ENCODE results near the gene KCTD3.
A peak's percentile ranks its signal among the peaks of the same experiment; 100 is the strongest.

Gene KCTD3

DNA sequence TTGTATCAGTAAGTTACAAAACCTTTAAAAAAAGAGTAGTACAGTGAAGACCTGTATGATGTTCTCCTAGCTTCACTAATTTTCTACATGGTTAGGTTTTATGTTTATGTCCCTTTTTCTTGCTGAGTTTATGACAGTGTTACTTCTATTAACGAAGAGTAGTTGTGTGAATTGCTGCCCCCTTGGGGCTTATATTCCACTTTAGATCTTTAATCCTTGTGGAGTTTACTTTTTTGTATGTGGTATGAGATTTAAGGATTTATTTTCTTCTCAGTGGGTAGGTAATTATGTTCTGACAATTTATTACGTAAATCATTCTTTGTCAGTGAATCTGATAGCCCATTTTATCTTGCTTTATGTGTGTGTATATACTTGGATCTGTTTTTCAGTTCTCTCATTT lies 14.8 kb downstream of the KCTD3 start:
- no peak for TF ChIP-seq GATA1 (IDR thresholded peaks at IDR 0.05; ENCODE audit: low read depth, low read length)
- no peak for TF ChIP-seq POLR2A (IDR thresholded peaks at IDR 0.05; ENCODE audit: low read length)
- no peak for DNase-seq

DNA sequence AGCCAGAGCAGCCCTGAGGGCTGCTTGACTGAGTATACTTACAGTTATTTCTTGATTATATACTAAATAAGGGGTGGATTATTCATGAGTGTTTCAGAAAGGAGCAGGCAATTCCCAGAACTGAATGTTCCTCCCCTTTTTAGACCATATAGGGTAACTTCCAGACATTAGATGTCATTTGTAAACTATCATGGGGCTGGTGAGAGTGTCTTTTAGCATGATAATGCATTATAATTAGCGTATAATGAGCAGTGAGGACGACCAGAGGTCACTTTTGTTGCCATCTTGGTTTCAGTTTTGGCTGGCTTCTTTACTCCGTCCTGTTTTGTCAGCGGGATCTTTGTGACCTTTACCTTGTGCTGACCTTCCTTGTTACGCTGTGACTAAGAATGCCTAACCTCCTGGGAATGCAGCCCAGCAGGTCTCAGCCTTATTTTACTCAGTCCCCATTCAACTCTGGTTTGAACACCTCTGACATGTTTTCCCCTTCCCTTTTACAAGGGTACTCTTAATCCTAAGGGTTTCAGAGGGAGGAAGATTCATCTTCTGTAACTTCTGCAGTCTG lies 16.2 kb downstream of the KCTD3 start:
- TF ChIP-seq POLR2A (IDR thresholded peaks at IDR 0.05; ENCODE audit: low read length) (no peak), GATA1 (IDR thresholded peaks at IDR 0.05; ENCODE audit: low read depth, low read length) (no peak)

DNA sequence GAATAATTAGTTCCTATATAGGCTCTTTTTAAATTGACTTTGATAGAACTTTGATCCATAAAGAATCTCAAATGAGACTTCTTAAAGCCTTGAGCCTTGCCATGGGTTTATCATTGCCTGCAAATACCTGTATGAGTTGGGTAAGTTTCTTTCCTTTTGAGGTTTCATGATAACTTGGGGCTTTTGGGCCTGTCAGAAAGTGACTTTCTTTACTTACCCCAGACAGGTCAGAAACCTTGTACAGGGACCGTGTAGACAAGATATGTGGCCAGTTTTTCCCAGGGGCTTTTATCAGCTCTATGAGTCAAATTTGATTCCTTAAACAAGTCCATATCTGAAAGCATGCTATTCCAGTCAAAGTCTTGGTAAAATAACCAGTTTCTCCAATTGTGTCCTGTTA lies 17.3 kb downstream of the KCTD3 start:
- TF ChIP-seq GATA1 (IDR thresholded peaks at IDR 0.05; ENCODE audit: low read depth, low read length): no peak
- no peak for TF ChIP-seq POLR2A (IDR thresholded peaks at IDR 0.05; ENCODE audit: low read length)
- DNase-seq: no peak

More for the DNA sequence above, 16.2 kb downstream of the KCTD3 start:
- DNase-seq: no peak

DNA sequence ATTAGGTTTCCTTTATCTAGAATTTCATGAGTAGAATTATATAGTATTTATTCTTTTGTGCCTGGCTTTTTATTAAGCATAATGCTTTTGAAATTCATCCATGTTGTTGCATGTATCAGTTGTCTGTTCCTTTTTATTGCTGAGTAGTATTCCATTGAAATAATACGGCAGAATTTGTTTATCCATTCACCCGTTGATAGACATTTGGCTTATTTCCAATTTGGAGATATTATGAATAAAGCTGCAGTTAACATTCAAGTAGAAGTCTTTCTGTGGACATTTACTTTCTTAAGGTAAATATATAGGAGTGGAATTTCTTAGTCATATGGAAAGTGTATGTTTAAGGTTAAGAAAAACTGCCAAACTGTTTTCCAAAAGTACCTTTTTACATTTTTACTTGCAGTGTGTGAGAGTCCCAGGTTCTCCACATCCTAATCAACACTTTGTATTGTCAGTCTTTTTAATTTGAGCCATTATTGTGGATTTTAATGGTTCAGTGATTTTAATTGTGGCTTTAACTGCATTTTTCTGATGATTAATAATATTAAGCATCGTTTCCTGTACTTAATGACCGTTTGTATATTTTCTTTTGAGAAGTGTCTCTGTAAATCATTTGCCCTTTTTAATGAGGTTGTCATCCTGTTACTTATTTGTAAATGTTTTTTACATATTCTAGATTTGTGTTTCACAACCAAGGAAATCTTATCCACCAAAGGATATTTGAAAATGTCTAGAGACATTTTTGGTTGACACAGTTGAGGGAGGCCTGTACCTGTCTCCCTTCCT lies 22.7 kb downstream of the KCTD3 start:
- no peak for DNase-seq
- TF ChIP-seq POLR2A (IDR thresholded peaks at IDR 0.05; ENCODE audit: low read length) (no peak), GATA1 (IDR thresholded peaks at IDR 0.05; ENCODE audit: low read depth, low read length) (no peak)

DNA sequence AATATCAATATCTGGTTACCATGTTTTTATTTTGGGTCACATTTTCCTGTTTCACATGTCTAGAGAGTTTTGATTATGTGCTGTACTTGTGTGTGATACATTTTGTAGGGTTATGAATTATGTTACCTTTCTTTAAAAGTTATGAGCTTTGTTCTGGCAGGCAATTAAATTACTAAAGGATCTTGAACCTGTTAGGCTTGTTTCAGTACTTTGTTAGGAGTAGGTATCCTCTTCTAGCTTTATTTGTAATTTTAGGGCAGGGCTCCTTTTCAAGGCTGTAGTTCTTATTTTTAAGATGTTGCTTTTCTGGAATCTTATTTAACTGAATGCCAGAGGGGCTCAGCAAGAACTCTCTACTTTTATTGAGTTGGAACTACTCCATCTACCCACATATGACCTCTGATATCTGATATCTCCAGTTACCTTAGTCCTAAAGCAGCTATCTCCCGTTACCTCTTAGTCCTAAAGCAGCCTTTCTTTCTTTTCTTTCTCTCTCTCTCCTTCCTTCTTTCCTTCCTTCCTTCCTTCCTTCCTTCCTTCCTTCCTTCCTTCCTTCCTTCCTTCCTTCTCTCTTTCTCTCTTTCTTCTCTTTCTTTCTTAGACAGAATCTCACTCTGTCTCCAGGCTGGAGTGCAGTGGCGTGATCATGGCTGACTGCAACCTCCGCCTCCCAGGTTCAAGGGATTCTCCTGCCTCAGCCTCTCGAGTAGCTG lies 23.8 kb downstream of the KCTD3 start:
- no peak for DNase-seq
- TF ChIP-seq POLR2A (IDR thresholded peaks at IDR 0.05; ENCODE audit: low read length): no peak
- no peak for TF ChIP-seq GATA1 (IDR thresholded peaks at IDR 0.05; ENCODE audit: low read depth, low read length)

DNA sequence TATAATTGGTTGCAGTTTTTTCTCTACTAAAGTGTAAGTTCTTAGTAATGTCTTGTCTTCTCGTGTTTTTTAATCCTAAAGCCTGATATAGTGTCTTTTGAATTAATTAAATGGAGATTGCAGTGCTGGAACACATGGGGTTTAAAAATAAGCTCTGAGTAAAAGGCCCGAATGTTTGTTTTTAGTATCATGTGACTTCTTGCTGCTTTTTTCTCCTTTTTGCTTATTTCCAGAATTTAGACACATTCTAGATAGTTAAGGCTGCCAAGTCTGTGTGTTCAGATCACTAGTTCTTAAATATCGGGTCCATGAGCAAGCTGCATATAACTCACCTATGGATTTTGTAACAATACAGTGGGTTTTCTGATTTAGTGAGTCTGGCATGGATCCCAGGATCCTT lies 27.5 kb downstream of the KCTD3 start:
- TF ChIP-seq GATA1 (IDR thresholded peaks at IDR 0.05; ENCODE audit: low read depth, low read length): no peak
- TF ChIP-seq POLR2A (IDR thresholded peaks at IDR 0.05; ENCODE audit: low read length): no peak
- no peak for DNase-seq

DNA sequence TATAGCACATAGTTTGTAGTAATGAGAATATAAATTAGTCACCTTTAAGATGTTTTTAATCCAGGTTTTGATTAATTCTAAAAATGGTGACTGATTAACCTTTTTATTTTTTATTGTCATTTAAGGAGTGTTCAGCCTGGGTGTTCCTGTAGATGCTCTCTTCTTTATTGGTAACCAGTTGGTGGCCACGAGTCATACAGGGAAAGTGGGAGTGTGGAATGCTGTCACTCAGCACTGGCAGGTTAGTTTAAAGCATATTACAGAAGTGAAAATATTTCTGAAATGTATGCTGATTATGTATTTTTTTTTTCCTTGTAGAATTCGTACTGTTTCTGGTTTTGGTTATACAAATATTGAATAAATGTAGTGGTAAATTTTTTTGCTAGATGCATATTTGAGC lies 28.1 kb downstream of the KCTD3 start:
- DNase-seq: no peak
- TF ChIP-seq POLR2A (IDR thresholded peaks at IDR 0.05; ENCODE audit: low read length) (no peak), GATA1 (IDR thresholded peaks at IDR 0.05; ENCODE audit: low read depth, low read length) (no peak)

DNA sequence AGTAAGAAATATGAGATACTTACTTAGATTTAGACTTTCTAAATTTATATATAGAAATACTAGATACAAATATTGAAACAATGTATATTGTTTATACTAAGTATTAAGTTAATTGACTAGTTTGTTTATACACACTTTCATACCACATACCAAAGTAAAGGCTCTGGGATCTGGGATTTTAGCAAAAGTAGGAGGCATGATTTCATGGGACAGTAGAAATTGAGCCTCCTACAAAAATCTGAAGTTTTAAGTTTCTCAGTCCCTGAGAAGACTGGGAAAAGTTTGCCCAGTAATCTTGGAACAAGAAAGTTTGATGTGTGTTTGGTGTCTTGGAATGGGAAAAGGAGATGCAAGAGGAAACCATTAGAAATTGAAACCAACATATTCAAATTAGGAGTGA lies 30.9 kb downstream of the KCTD3 start:
- DNase-seq: no peak
- no peak for TF ChIP-seq GATA1 (IDR thresholded peaks at IDR 0.05; ENCODE audit: low read depth, low read length)
- TF ChIP-seq POLR2A (IDR thresholded peaks at IDR 0.05; ENCODE audit: low read length): no peak

DNA sequence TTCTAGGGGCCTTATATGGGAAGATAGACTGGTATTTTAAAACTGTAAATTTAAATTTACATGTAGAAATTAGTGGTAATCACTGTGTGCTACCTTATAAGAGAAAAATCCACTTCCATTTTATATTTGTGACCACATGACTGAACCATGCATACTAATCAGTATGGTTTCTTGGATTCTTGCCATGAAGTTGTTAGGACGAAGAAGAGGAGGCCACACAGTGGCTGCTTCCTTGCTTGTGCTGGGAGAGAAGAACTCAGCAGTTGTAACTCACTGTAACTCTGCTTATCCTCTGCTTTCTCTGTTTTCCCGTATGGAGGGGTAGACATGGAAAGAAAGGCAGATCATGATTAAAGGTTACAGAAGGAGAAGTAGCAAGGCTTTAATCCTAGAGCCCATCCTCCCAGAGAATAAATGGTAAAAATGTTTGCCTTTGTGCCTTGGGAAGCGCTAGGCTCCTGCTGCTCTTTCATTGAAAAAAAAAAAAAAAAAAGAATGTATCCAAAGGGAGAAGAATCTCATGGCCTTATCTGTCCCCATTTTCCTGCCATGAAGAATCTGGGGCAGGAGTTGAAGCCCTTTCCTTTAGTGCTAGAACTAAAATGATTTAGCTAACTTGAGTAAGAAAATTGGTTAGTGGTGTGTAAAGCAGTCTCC lies 32.4 kb downstream of the KCTD3 start:
- TF ChIP-seq POLR2A (IDR thresholded peaks at IDR 0.05; ENCODE audit: low read length) (no peak), GATA1 (IDR thresholded peaks at IDR 0.05; ENCODE audit: low read depth, low read length) (no peak)
- peak; percentile 24 to 28 for DNase-seq

DNA sequence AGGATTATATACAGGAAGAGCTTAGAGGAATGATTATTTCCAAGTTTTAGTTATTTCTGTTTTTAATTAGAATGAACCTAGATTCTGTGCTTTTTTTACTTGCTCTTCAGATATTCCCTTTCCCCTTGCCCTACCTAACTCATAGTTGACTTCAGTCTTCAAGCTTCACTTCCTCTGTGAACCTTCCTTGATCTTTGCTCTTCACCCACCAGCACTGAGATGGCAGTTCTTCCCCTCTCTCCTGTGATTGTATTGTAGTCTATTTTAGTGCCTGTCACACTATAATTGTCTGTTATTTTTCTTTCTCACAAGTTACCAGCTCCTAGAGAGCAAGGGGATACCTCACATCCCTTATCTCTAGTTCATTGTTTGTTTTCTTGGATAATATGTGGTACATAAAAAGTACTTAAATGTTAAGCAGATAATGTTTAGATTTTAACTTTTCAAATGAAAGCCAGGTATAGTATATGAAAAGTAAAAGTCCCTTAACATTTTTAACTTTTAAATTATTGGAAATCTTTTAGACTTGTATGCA lies 33.2 kb downstream of the KCTD3 start:
- no peak for DNase-seq
- TF ChIP-seq GATA1 (IDR thresholded peaks at IDR 0.05; ENCODE audit: low read depth, low read length): no peak
- no peak for TF ChIP-seq POLR2A (IDR thresholded peaks at IDR 0.05; ENCODE audit: low read length)

DNA sequence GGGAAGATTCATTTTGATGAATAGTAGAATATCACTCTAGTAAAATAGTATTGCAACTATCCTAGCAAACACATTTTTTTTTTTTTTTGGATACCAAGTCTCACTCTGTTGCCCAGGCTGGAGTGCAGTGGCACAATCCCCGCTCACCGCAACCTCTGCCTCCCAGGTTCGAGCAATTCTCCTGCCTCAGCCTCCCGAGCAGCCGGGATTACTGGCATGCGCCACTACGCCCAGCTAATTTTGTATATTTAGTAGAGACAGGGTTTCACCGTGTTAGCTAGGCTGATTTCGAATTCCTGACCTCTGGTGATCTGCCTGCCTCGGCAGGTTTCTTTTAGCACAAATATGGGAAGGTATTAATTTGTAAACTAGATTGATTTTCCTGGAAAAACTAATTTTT lies 33.8 kb downstream of the KCTD3 start:
- DNase-seq: no peak
- TF ChIP-seq GATA1 (IDR thresholded peaks at IDR 0.05; ENCODE audit: low read depth, low read length) (no peak), POLR2A (IDR thresholded peaks at IDR 0.05; ENCODE audit: low read length) (no peak)

DNA sequence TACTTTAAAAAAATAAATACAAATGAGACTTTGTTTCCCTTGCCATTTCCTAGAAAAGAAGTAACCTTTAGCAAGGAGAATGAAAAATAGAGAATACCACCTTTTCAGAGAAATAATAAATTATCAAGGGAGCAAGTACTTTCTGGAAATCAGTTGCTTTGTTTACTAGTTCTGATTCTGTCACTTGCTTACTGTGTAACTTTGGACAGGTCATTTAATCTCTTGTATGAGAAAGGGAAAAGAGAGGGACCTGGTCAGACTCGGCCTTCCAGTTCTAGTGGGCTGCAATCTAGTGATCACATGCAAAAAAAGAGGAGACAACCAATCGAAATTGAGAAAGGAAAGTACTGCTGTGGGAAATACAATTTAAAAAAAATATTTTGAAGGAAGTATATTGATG lies 34.2 kb downstream of the KCTD3 start:
- no peak for DNase-seq
- TF ChIP-seq GATA1 (IDR thresholded peaks at IDR 0.05; ENCODE audit: low read depth, low read length) (no peak), POLR2A (IDR thresholded peaks at IDR 0.05; ENCODE audit: low read length) (no peak)

DNA sequence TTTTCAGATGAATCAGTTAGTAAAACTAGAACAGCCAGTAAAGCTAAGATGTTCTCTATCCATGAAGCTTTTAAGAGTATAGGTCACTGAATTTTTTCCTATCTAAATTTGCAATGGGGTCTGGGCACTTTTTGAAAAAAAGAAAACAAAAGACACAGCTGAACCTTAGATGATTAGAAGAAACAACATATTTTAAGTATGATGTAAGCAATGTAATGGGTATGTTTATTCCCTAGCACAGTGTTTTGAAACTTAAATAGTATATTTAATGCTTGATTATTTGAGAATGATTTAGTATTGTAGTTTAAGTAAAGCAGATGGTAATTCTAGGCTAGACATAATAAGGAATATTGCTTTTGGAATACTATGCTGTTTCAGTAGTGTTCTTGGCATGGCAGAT lies 36.2 kb downstream of the KCTD3 start:
- DNase-seq: no peak

More for the DNA sequence above, 36.2 kb downstream of the KCTD3 start:
- TF ChIP-seq GATA1 (IDR thresholded peaks at IDR 0.05; ENCODE audit: low read depth, low read length): no peak
- TF ChIP-seq POLR2A (IDR thresholded peaks at IDR 0.05; ENCODE audit: low read length): no peak
